ENCODE data around the gene WWOX.
A peak's percentile ranks its signal among the peaks of the same experiment; 100 is the strongest.

Gene WWOX

GRCh38 chr16:78811247-78811646, 711.8 kb downstream of the WWOX start:
- ATAC-seq (no peak), DNase-seq (no peak)

GRCh38 chr16:78812582-78812981, 713.1 kb downstream of the WWOX start:
- no peak for DNase-seq
- no peak for ATAC-seq

- ATAC-seq (no peak), DNase-seq (no peak)
These were observed 714.3 kb downstream of the WWOX start for GRCh38 chr16:78813661-78814311.

GRCh38 chr16:78815713-78816112, 716.3 kb downstream of the WWOX start:
- ATAC-seq (no peak), DNase-seq (no peak)

GRCh38 chr16:78816499-78817195, 717.2 kb downstream of the WWOX start:
- ATAC-seq: no peak
- no peak for DNase-seq

GRCh38 chr16:78817200-78817739, 717.8 kb downstream of the WWOX start:
- DNase-seq: no peak

GRCh38 chr16:78821335-78821734, 721.9 kb downstream of the WWOX start:
- no peak for DNase-seq
- no peak for ATAC-seq

More at GRCh38 chr16:78817200-78817739, 717.8 kb downstream of the WWOX start:
- no peak for ATAC-seq

- DNase-seq: no peak
- no peak for ATAC-seq
These were observed 723.1 kb downstream of the WWOX start for GRCh38 chr16:78822509-78822908.

- ATAC-seq (no peak), DNase-seq (no peak)
These were observed 723.6 kb downstream of the WWOX start for GRCh38 chr16:78823027-78823426.

GRCh38 chr16:78829280-78829679, 729.8 kb downstream of the WWOX start:
- ATAC-seq (no peak), DNase-seq (no peak)

- ATAC-seq (no peak), DNase-seq (no peak)
These were observed 731.1 kb downstream of the WWOX start for GRCh38 chr16:78830599-78830998.

GRCh38 chr16:78832100-78832499, 732.6 kb downstream of the WWOX start:
- no peak for ATAC-seq
- no peak for DNase-seq

GRCh38 chr16:78836802-78837491, 737.5 kb downstream of the WWOX start:
- ATAC-seq (peak; percentile 52), DNase-seq (no peak)

- no peak for DNase-seq
- ATAC-seq: no peak
These were observed 738.3 kb downstream of the WWOX start for GRCh38 chr16:78837706-78838105.

GRCh38 chr16:78838276-78838675, 738.8 kb downstream of the WWOX start:
- ATAC-seq (no peak), DNase-seq (no peak)

GRCh38 chr16:78842950-78843349, 743.5 kb downstream of the WWOX start:
- DNase-seq: no peak
- no peak for ATAC-seq

- ATAC-seq: no peak
- DNase-seq: no peak
These were observed 744.5 kb downstream of the WWOX start for GRCh38 chr16:78843978-78844377.

GRCh38 chr16:78844682-78845081, 745.2 kb downstream of the WWOX start:
- ATAC-seq: no peak
- no peak for DNase-seq

- ATAC-seq: no peak
These were observed 751.8 kb downstream of the WWOX start for GRCh38 chr16:78851266-78851665.

GRCh38 chr16:78852081-78852635, 752.7 kb downstream of the WWOX start:
- DNase-seq (no peak), ATAC-seq (no peak)

More at GRCh38 chr16:78851266-78851665, 751.8 kb downstream of the WWOX start:
- DNase-seq: no peak

GRCh38 chr16:78862022-78862421, 762.6 kb downstream of the WWOX start:
- no peak for ATAC-seq
- no peak for DNase-seq

- ATAC-seq: no peak
These were observed 767.1 kb downstream of the WWOX start for GRCh38 chr16:78866521-78866920.

GRCh38 chr16:78869492-78869891, 770.0 kb downstream of the WWOX start:
- no peak for DNase-seq
- ATAC-seq: no peak

More at GRCh38 chr16:78866521-78866920, 767.1 kb downstream of the WWOX start:
- DNase-seq: no peak

All from stimulated activated naive CD8-positive, alpha-beta T cell treated with anti-CD3 and anti-CD28 coated beads, Interleukin-15, Interleukin-2, amounts not matched to agents 100 U/mL and 50 U/mL, for 24 hours (primary cell).